Peyer's patch (tissue), 4 donors: Measurements from ENCODE around the gene ANP32D. TPM values are rescaled to one million over a fixed set of nuclear protein-coding genes. Genes with fewer than 3 reads are reported as not detected.
"Not testable (repeated sequence)": the region's sequence is repeated elsewhere in the genome, so short reads cannot be mapped to it uniquely, and the experiment has no call there.

Source experiments
- DNase-seq, 3 donors: peaks; one replicate each; pipeline ENCODE4 v3.0.0-alpha.2; 2017 to 2019
- H3K27ac ChIP-seq, 4 donors: fragments of 200-600 bp; sonication (generic); one replicate each; pipeline ENCODE4 v1.5.1; 2016 to 2019
- H3K27me3 ChIP-seq, 2 donors: fragments of 200-600 bp; sonication (generic); one replicate each; pipeline ENCODE4 v1.5.1; 2019
- H3K36me3 ChIP-seq, 3 donors: fragments of 200-600 bp; sonication (generic); one replicate each; pipeline ENCODE4 v1.5.1; 2016 to 2019
- H3K4me1 ChIP-seq, 4 donors: fragments of 200-600 bp; sonication (generic); one replicate each; pipeline ENCODE4 v1.5.1; 2016 to 2019
- H3K4me3 ChIP-seq, 4 donors: fragments of 200-600 bp; sonication (generic); 1 replicate in 3 of 4; 2 replicates in 1 of 4; pipeline ENCODE4 v1.5.1; 2016 to 2019; ENCODE audit warnings: mild to moderate bottlenecking in 1 of 4
- H3K9me3 ChIP-seq, 4 donors: fragments of 200-600 bp; sonication (generic); one replicate each; pipeline ENCODE4 v1.5.1; 2016 to 2019; ENCODE audit warnings: mild to moderate bottlenecking in 1 of 4
- CTCF ChIP-seq, 6 experiments: fragments of 450-650 bp in 4 of 6; fragments of 200-600 bp in 2 of 6; sonication (generic) in 1 of 6; IDR thresholded peaks; one replicate each; pipeline ENCODE4 v1.5.1; 2017 to 2019; ENCODE audit warnings: antibody characterized with exemption in 6 of 6, mild to moderate bottlenecking in 3 of 6, moderate library complexity in 1 of 6
- POLR2A ChIP-seq, 2 donors: fragments of 450-650 bp; IDR thresholded peaks; one replicate each; pipeline ENCODE4 v1.5.1; 2017; ENCODE audit warnings: antibody characterized with exemption in 2 of 2, mild to moderate bottlenecking in 2 of 2, moderate library complexity in 2 of 2
- total RNA-seq, 4 donors: library from RNA; depleted of rRNA; stranded (reverse); fragments of >200 nt; gene quantifications; one replicate each; pipeline ENCODE4 v1.1.0, GENCODE V29; 2016

ANP32D gene
- not detected for total RNA-seq

DNA sequence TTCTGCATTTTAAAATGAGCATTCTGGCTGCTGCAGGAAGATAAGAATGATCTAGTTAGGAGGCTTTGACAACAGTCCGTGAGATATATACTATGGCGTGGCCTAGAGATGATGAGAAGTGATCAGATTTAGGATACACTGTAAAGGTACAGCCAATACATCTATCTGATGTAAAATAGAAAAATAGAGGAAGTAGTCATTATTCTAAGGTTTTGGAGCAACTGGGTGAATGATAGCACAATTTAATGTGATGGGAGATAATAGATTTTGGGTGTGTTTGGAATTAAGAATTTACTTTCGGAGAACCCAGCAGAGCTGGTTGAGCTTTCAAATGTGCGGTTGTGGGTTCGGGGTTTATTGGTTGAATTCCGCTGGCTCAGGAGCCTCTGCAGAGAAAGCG, at the start of gene ANP32D:
Gene ANP32D, plus strand, starts transcription at position 301 of the 400 bp plus-strand sequence. CDS start 106 bp downstream, outside the sequence.
- no peak within 1 kb of the TSS for H3K4me3 ChIP-seq
- no peak for DNase-seq
- no peaks in the 10 kb centered on the region for H3K27me3 ChIP-seq
- no peaks in the 10 kb centered on the region for H3K9me3 ChIP-seq
- H3K4me1 ChIP-seq, result no peaks in the 10 kb centered on the region
- H3K27ac ChIP-seq, result no peak within 1 kb of the TSS
- no peak for TF ChIP-seq CTCF (IDR thresholded peaks at IDR 0.05)
- no peak for TF ChIP-seq POLR2A (IDR thresholded peaks at IDR 0.05)
- no peaks in the 10 kb centered on the region for H3K36me3 ChIP-seq

DNA sequence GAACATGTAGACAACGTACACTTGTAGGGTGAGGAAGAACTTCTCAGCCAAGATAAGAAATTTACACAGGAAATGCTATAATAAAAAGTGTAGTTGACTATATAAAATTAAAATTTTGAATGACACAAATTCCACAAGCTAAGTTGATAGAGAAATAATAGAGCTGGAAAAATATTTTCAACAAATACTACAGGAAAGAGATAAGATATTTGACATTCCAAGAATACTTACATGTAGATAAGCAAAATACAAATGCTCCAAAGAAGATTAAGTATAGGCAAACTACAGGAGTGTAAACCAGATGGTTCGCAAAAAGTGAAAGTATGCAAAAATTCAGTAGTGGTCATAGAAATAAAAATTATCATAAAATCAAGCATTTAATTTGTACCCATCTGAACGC, 49.2 kb upstream of the ANP32D start:
- no peak overlapping the region for H3K4me3 ChIP-seq
- no peaks in the 10 kb centered on the region for H3K27me3 ChIP-seq
- no peaks in the 10 kb centered on the region for H3K9me3 ChIP-seq
- H3K27ac ChIP-seq, result no peak overlapping the region
- TF ChIP-seq POLR2A (IDR thresholded peaks at IDR 0.05) (no peak), CTCF (IDR thresholded peaks at IDR 0.05) (no peak)
- DNase-seq, result no peak
- H3K4me1 ChIP-seq, result no peaks in the 10 kb centered on the region
- no peaks in the 10 kb centered on the region for H3K36me3 ChIP-seq

DNA sequence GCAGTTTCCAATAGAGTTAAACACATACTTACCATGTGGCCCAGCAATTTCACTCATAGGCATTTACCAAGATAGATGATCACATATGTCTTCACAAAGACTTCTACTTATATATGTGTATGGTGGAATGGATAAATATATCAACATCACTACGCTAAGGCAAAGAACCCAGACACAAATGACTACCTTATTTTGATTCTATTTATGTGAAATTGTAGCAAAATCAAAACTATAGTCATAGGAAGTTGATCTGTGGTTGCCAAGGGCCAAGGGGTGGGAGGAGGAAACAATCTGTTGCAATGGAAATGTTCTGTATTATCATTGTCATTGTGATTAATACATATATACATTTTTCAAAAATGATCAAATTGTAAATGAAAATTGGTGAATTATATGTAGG, 47.7 kb upstream of the ANP32D start:
- no peak for DNase-seq
- no peak for TF ChIP-seq POLR2A (IDR thresholded peaks at IDR 0.05)
- TF ChIP-seq CTCF (IDR thresholded peaks at IDR 0.05), result no peak
- H3K4me3 ChIP-seq, result no peak overlapping the region
- no peaks in the 10 kb centered on the region for H3K36me3 ChIP-seq
- no peaks in the 10 kb centered on the region for H3K27me3 ChIP-seq
- H3K4me1 ChIP-seq, result no peaks in the 10 kb centered on the region
- H3K9me3 ChIP-seq, result no peaks in the 10 kb centered on the region
- H3K27ac ChIP-seq, result no peak overlapping the region

GRCh38 chr12:48434016-48434415, 38.3 kb upstream of the ANP32D start:
- not testable (repeated sequence) for H3K27ac ChIP-seq, H3K4me1 ChIP-seq, H3K27me3 ChIP-seq, H3K9me3 ChIP-seq, H3K36me3 ChIP-seq, DNase-seq, H3K4me3 ChIP-seq

DNA sequence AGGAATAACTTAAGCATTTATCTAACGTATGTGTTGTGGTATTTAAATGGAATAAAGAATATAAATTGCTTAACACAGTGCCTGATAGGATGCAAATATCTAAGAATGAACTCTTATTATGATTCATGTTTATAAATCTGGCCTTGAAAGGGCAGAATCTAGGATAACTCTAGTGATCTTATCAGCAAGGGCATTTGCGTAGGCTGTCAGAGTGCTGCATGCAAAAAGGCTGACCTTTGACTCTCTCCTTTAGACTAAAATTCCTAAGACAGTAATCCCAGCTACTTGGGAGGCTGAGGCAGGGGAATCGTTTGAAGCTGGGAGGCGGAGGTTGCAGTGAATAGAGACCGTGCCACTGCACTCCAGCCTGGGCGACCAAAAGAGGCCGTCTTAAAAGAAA, 31.3 kb upstream of the ANP32D start:
- no peaks in the 10 kb centered on the region for H3K4me1 ChIP-seq
- TF ChIP-seq CTCF (IDR thresholded peaks at IDR 0.05) (no peak), POLR2A (IDR thresholded peaks at IDR 0.05) (no peak)
- DNase-seq, result no peak

DNA sequence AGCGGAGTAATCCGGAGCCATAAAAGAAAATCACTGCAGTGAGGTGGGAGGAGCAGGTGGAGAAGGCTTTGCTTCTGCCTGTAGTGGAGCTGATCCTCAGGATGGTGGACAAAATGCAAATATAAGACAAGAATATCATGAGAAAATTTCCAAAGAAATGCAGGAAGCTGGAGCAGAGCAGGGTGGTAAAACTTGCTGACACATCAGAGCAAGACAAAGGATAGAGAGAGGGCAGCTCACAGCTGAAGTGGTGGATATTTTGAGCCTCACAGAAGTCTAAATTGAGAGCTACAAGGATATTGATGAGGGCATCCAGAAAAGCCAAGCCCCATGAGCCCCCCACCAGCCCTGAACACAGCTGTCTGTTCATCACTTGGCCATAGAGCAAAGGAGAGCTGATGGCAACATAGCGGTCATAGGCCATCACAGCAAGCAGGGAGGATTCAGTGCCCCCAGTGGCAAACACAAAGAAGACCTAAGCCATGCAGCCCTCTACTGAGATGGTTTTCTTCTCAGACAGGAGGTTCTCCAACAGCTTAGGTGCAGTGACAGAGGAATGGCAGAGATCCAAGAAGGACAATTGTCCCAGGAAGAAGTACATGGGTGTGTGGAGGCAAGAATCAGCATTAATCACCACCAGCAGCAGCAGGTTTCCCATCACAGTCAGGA, 30.0 kb upstream of the ANP32D start:
- H3K36me3 ChIP-seq, result no peaks in the 10 kb centered on the region

More for the DNA sequence above, 31.3 kb upstream of the ANP32D start:
- Histone ChIP-seq H3K27me3 (no peaks in the 10 kb centered on the region), H3K27ac (no peak overlapping the region), H3K9me3 (no peaks in the 10 kb centered on the region), H3K4me3 (no peak overlapping the region), H3K36me3 (no peaks in the 10 kb centered on the region)

More for the DNA sequence above, 30.0 kb upstream of the ANP32D start:
- Histone ChIP-seq H3K27me3 (no peaks in the 10 kb centered on the region), H3K27ac (no peak overlapping the region), H3K9me3 (no peaks in the 10 kb centered on the region), H3K4me3 (no peak overlapping the region), H3K4me1 (no peaks in the 10 kb centered on the region)
- no peak for TF ChIP-seq CTCF (IDR thresholded peaks at IDR 0.05)
- no peak for TF ChIP-seq POLR2A (IDR thresholded peaks at IDR 0.05)
- DNase-seq, result no peak
